Measurements from ENCODE around the gene LAMA2. TPM values are rescaled to one million over a fixed set of nuclear protein-coding genes. Genes with fewer than 3 reads are reported as not detected.

Gene LAMA2
- polyA plus RNA-seq, 1 donor from 2014 or later: 2.5 TPM

DNA sequence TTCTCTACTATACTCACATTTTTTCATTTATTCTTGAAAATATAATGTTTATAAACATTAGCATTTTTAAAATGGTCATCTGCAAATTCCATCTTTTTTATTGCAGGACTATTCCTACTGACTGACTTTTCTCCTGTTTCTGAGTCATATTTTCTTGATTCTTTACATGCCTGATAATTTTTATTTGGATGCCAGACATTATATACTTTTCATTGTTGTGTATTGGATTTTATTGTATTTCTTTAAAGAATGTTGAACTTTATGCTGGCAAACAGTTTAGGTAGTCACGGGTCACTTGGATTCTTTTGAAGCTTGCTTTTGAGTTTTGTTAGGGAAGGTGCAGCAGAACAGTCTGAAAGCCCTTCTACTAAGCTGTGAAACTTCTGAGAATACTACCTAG, 423.9 kb downstream of the LAMA2 start:
- Histone ChIP-seq H3F3A (ENCODE audit: insufficient read depth, low read length, poor library complexity, severe bottlenecking) (no peaks in the 10 kb centered on the region), H3K9me3 (ENCODE audit: low read length) (no peaks in the 10 kb centered on the region), H3K9ac (ENCODE audit: low read length) (no peak overlapping the region), H3K79me2 (replicated peaks; ENCODE audit: insufficient read depth, low read length) (no peaks in the 10 kb centered on the region), H3K36me3 (ENCODE audit: insufficient read depth, low read length) (no peaks in the 10 kb centered on the region), H3K27ac (ENCODE audit: low read length) (no peak overlapping the region), H3K4me2 (ENCODE audit: low read length) (no peak overlapping the region), H2AFZ (ENCODE audit: low read depth, low read length) (no peak overlapping the region), H3K9me2 (ENCODE audit: insufficient read depth, low read length) (no peaks in the 10 kb centered on the region), H3K4me3 (ENCODE audit: low read length) (no peak overlapping the region), H4K20me1 (ENCODE audit: insufficient read depth) (no peaks in the 10 kb centered on the region), H3K27me3 (ENCODE audit: insufficient read depth, low read depth, low read length) (no peaks in the 10 kb centered on the region)
- TF ChIP-seq MXI1 (conservative IDR thresholded peaks at IDR 0.05; ENCODE audit: poor library complexity, severe bottlenecking) (no peak), EP300 (conservative IDR thresholded peaks at IDR 0.05; ENCODE audit: poor library complexity, severe bottlenecking) (no peak), POLR2AphosphoS5 (IDR thresholded peaks at IDR 0.05) (no peak), TAF1 (IDR thresholded peaks at IDR 0.05; ENCODE audit: low read depth) (no peak), EZH2 (IDR thresholded peaks at IDR 0.05; ENCODE audit: borderline replicate concordance, insufficient read depth, low read length, poor library complexity, severe bottlenecking) (no peak), RAD21 (conservative IDR thresholded peaks at IDR 0.05) (no peak), SMC3 (conservative IDR thresholded peaks at IDR 0.05; ENCODE audit: poor library complexity) (no peak)
- TF ChIP-seq, protein P1, sequence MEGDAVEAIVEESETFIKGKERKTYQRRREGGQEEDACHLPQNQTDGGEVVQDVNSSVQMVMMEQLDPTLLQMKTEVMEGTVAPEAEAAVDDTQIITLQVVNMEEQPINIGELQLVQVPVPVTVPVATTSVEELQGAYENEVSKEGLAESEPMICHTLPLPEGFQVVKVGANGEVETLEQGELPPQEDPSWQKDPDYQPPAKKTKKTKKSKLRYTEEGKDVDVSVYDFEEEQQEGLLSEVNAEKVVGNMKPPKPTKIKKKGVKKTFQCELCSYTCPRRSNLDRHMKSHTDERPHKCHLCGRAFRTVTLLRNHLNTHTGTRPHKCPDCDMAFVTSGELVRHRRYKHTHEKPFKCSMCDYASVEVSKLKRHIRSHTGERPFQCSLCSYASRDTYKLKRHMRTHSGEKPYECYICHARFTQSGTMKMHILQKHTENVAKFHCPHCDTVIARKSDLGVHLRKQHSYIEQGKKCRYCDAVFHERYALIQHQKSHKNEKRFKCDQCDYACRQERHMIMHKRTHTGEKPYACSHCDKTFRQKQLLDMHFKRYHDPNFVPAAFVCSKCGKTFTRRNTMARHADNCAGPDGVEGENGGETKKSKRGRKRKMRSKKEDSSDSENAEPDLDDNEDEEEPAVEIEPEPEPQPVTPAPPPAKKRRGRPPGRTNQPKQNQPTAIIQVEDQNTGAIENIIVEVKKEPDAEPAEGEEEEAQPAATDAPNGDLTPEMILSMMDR (IDR thresholded peaks at IDR 0.05; ENCODE audit: poor library complexity, severe bottlenecking): no peak
- TF ChIP-seq, protein P2, sequence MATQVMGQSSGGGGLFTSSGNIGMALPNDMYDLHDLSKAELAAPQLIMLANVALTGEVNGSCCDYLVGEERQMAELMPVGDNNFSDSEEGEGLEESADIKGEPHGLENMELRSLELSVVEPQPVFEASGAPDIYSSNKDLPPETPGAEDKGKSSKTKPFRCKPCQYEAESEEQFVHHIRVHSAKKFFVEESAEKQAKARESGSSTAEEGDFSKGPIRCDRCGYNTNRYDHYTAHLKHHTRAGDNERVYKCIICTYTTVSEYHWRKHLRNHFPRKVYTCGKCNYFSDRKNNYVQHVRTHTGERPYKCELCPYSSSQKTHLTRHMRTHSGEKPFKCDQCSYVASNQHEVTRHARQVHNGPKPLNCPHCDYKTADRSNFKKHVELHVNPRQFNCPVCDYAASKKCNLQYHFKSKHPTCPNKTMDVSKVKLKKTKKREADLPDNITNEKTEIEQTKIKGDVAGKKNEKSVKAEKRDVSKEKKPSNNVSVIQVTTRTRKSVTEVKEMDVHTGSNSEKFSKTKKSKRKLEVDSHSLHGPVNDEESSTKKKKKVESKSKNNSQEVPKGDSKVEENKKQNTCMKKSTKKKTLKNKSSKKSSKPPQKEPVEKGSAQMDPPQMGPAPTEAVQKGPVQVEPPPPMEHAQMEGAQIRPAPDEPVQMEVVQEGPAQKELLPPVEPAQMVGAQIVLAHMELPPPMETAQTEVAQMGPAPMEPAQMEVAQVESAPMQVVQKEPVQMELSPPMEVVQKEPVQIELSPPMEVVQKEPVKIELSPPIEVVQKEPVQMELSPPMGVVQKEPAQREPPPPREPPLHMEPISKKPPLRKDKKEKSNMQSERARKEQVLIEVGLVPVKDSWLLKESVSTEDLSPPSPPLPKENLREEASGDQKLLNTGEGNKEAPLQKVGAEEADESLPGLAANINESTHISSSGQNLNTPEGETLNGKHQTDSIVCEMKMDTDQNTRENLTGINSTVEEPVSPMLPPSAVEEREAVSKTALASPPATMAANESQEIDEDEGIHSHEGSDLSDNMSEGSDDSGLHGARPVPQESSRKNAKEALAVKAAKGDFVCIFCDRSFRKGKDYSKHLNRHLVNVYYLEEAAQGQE (IDR thresholded peaks at IDR 0.05; ENCODE audit: borderline replicate concordance): no peak

- H4K20me1 ChIP-seq (ENCODE audit: insufficient read depth): no peaks in the 10 kb centered on the region
- TF ChIP-seq, protein P1 (IDR thresholded peaks at IDR 0.05; ENCODE audit: poor library complexity, severe bottlenecking): no peak
- H3K4me3 ChIP-seq (ENCODE audit: low read length): no peak overlapping the region
- no peak overlapping the region for H3K9ac ChIP-seq (ENCODE audit: low read length)
- H3K9me3 ChIP-seq (ENCODE audit: low read length): no peaks in the 10 kb centered on the region
- H3K9me2 ChIP-seq (ENCODE audit: insufficient read depth, low read length): no peaks in the 10 kb centered on the region
- H3K27me3 ChIP-seq (ENCODE audit: insufficient read depth, low read depth, low read length): no peaks in the 10 kb centered on the region
- H3K79me2 ChIP-seq (replicated peaks; ENCODE audit: insufficient read depth, low read length): no peaks in the 10 kb centered on the region
- no peaks in the 10 kb centered on the region for H3K36me3 ChIP-seq (ENCODE audit: insufficient read depth, low read length)
- no peak overlapping the region for H2AFZ ChIP-seq (ENCODE audit: low read depth, low read length)
- H3K4me2 ChIP-seq (ENCODE audit: low read length): no peak overlapping the region
- H3F3A ChIP-seq (ENCODE audit: insufficient read depth, low read length, poor library complexity, severe bottlenecking): no peaks in the 10 kb centered on the region
- no peak overlapping the region for H3K27ac ChIP-seq (ENCODE audit: low read length)
These were observed 424.9 kb downstream of the LAMA2 start for GRCh38 chr6:129307845-129308244.
